HepG2 (cell line): ENCODE data around the gene DNAJC7. TPM values are rescaled to one million over a fixed set of nuclear protein-coding genes. Genes with fewer than 3 reads are reported as not detected.
A peak's percentile ranks its signal among the peaks of the same experiment; 100 is the strongest.

Experiments
- AHR ChIP-seq: IDR thresholded peaks from 2 replicates; pipeline ENCODE4 v1.6.1; 2018; ENCODE audit warnings: missing genetic modification reagents, missing compliant biosample characterization
- AKAP8 ChIP-seq: sonication (generic); formaldehyde crosslinking; IDR thresholded peaks from 2 replicates; pipeline ENCODE4 v1.5.1; 2020; ENCODE audit warnings: mild to moderate bottlenecking, missing genetic modification reagents
- FOXA3 ChIP-seq: IDR thresholded peaks from 2 replicates; pipeline ENCODE4 v1.6.1; 2016; ENCODE audit warnings: missing genetic modification reagents, missing compliant biosample characterization
- FOXJ3 ChIP-seq: sonication (generic); formaldehyde crosslinking; IDR thresholded peaks from 2 replicates; pipeline ENCODE4 v1.4.0; 2020; ENCODE audit warnings: missing genetic modification reagents, mild to moderate bottlenecking, borderline replicate concordance
- GABPB1 ChIP-seq: IDR thresholded peaks from 2 replicates; pipeline ENCODE4 v1.6.1; 2016; ENCODE audit warnings: mild to moderate bottlenecking, missing genetic modification reagents, moderate library complexity, missing compliant biosample characterization
- GZF1 ChIP-seq: sonication (generic); formaldehyde crosslinking; IDR thresholded peaks from 2 replicates; pipeline ENCODE4 v1.5.1; 2020; ENCODE audit warnings: mild to moderate bottlenecking, missing genetic modification reagents
- HMG20A ChIP-seq: IDR thresholded peaks from 2 replicates; pipeline ENCODE4 v1.6.1; 2016; ENCODE audit warnings: borderline replicate concordance
- MATR3 ChIP-seq: sonication (generic); formaldehyde crosslinking; IDR thresholded peaks from 2 replicates; pipeline ENCODE4 v1.4.0; 2020; ENCODE audit warnings: missing genetic modification reagents
- POLR2AphosphoS5 ChIP-seq: IDR thresholded peaks from 2 replicates; pipeline ENCODE4 v1.6.1; 2012; ENCODE audit warnings: low read depth, low read length
- PRDM4 ChIP-seq: sonication (generic); formaldehyde crosslinking; IDR thresholded peaks from 2 replicates; pipeline ENCODE4 v1.9.0; 2021; ENCODE audit warnings: missing genetic modification reagents, borderline replicate concordance
- SMARCC2 ChIP-seq: fragments of 450-650 bp; IDR thresholded peaks from 2 replicates; pipeline ENCODE4 v1.6.1; 2017; ENCODE audit warnings: antibody characterized with exemption, mild to moderate bottlenecking
- SOX5 ChIP-seq: IDR thresholded peaks from 2 replicates; pipeline ENCODE4 v1.6.1; 2016; ENCODE audit warnings: borderline replicate concordance
- STAG1 ChIP-seq: sonication (generic); formaldehyde crosslinking; IDR thresholded peaks from 2 replicates; pipeline ENCODE4 v1.4.0; 2020; ENCODE audit warnings: missing genetic modification reagents
- STAT5B ChIP-seq: sonication (generic); formaldehyde crosslinking; IDR thresholded peaks from 2 replicates; pipeline ENCODE4 v1.4.0; 2020; ENCODE audit warnings: missing genetic modification reagents
- TEAD2 ChIP-seq: sonication (generic); formaldehyde crosslinking; IDR thresholded peaks from 2 replicates; pipeline ENCODE4 v1.9.0; 2021; ENCODE audit warnings: missing genetic modification reagents
- ZBTB20 ChIP-seq: sonication (generic); formaldehyde crosslinking; IDR thresholded peaks from 2 replicates; pipeline ENCODE4 v1.8.1; 2023; ENCODE audit warnings: missing genetic modification reagents, low read depth, mild to moderate bottlenecking, borderline replicate concordance
- ZEB1 ChIP-seq: IDR thresholded peaks from 2 replicates; pipeline ENCODE4 v1.6.1; 2012; ENCODE audit warnings: mild to moderate bottlenecking, low read depth, inconsistent platforms; ENCODE audit not compliant: insufficient replicate concordance
- ZFAT ChIP-seq: sonication (generic); formaldehyde crosslinking; conservative IDR thresholded peaks from 2 replicates; pipeline ENCODE4 v1.8.1; 2023; ENCODE audit warnings: missing genetic modification reagents, inconsistent platforms
- ZNF12 ChIP-seq: sonication (generic); formaldehyde crosslinking; IDR thresholded peaks from 2 replicates; pipeline ENCODE4 v1.5.0; 2020; ENCODE audit warnings: missing genetic modification reagents
- ZNF512B ChIP-seq: sonication (generic); formaldehyde crosslinking; IDR thresholded peaks from 2 replicates; pipeline ENCODE4 v1.5.1; 2020; ENCODE audit warnings: missing genetic modification reagents, mild to moderate bottlenecking, borderline replicate concordance
- ZNF629 ChIP-seq: sonication (generic); formaldehyde crosslinking; conservative IDR thresholded peaks from 2 replicates; pipeline ENCODE4 v1.5.0; 2020; ENCODE audit warnings: missing genetic modification reagents
- ZNF674 ChIP-seq: sonication (generic); formaldehyde crosslinking; IDR thresholded peaks from 2 replicates; pipeline ENCODE4 v1.5.0; 2020; ENCODE audit warnings: low read depth, mild to moderate bottlenecking, missing genetic modification reagents
- polyA plus RNA-seq, 8 experiments: library from polyadenylated mRNA; depleted of rRNA in 3 of 8; stranded (reverse) in 7 of 8; unstranded in 1 of 8; fragments of >200 nt; fragmentation: Illumina TruSeq in 4 of 8; extraction: Trizol in 4 of 8; gene quantifications; 2 replicates each; pipeline versions ENCODE4 v1.2.1 to v1.2.3, GENCODE V29; 2011 to 2016; ENCODE audit warnings: low read depth in 4 of 8, missing spikeins in 1 of 8, mixed read lengths in 1 of 8; ENCODE audit not compliant: insufficient read depth in 1 of 8
- total RNA-seq, 5 experiments: library from RNA; depleted of rRNA; stranded (reverse); fragments of >200 nt; fragmentation: Illumina TruSeq; extraction: Trizol; gene quantifications; 2 replicates each; pipeline ENCODE4 v1.2.3, GENCODE V29; 2016; ENCODE audit warnings: low read depth in 1 of 5
- TF ChIP-seq, protein P1 (sequence below): sonication (generic); formaldehyde crosslinking; IDR thresholded peaks from 2 replicates; pipeline ENCODE4 v1.4.0; 2020; ENCODE audit warnings: mild to moderate bottlenecking, missing genetic modification reagents
- TF ChIP-seq, protein P2 (sequence below): sonication (generic); formaldehyde crosslinking; IDR thresholded peaks from 2 replicates; pipeline ENCODE4 v1.4.0; 2020; ENCODE audit warnings: mild to moderate bottlenecking, missing genetic modification reagents

The DNAJC7 gene
- total and polyA plus RNA-seq, 2 of the 13 experiments (the other 11 are each of a cell fraction or from before 2014, with no cell fraction given): 47.7 to 132 TPM

- TF ChIP-seq POLR2AphosphoS5 (peak; percentile 98), TEAD2 (CRISPR knock-in tag) (no peak), FOXA3 (CRISPR knock-in tag) (peak; percentile 76), SOX5 (CRISPR knock-in tag) (peak; percentile 61; the same call in 1 of the 2 replicates), HMG20A (CRISPR knock-in tag) (peak; percentile 41; the same call in 1 of the 2 replicates), STAG1 (CRISPR knock-in tag) (peak; percentile 73), ZNF629 (CRISPR knock-in tag) (peak; percentile 25), AHR (CRISPR knock-in tag) (peak; percentile 91), GABPB1 (CRISPR knock-in tag) (peak; percentile 95), ZFAT (CRISPR knock-in tag) (no peak), FOXJ3 (CRISPR knock-in tag) (peak; percentile 70; the same call in 1 of the 2 replicates), PRDM4 (CRISPR knock-in tag) (no peak), ZEB1 (no peak), ZBTB20 (CRISPR knock-in tag) (peak; percentile 91), STAT5B (CRISPR knock-in tag) (0 out of 2 replicates have a peak, but pooled peaks have one; percentile 78), AKAP8 (CRISPR knock-in tag) (0 out of 2 replicates have a peak, but pooled peaks have one; percentile 26), MATR3 (CRISPR knock-in tag) (no peak), ZNF674 (CRISPR knock-in tag) (no peak), ZNF512B (CRISPR knock-in tag) (peak; percentile 83; the same call in 1 of the 2 replicates), GZF1 (CRISPR knock-in tag) (peak; percentile 80; the same call in 1 of the 2 replicates), ZNF12 (CRISPR knock-in tag) (peak; percentile 72; the same call in 1 of the 2 replicates), SMARCC2 (no peak)
- TF ChIP-seq, protein P1, sequence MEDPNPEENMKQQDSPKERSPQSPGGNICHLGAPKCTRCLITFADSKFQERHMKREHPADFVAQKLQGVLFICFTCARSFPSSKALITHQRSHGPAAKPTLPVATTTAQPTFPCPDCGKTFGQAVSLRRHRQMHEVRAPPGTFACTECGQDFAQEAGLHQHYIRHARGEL (CRISPR knock-in tag): no peak
- TF ChIP-seq, protein P2, sequence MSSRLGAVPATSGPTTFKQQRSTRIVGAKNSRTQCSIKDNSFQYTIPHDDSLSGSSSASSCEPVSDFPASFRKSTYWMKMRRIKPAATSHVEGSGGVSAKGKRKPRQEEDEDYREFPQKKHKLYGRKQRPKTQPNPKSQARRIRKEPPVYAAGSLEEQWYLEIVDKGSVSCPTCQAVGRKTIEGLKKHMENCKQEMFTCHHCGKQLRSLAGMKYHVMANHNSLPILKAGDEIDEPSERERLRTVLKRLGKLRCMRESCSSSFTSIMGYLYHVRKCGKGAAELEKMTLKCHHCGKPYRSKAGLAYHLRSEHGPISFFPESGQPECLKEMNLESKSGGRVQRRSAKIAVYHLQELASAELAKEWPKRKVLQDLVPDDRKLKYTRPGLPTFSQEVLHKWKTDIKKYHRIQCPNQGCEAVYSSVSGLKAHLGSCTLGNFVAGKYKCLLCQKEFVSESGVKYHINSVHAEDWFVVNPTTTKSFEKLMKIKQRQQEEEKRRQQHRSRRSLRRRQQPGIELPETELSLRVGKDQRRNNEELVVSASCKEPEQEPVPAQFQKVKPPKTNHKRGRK (CRISPR knock-in tag): no peak
These were observed 87.0 kb downstream of the DNAJC7 start, which contains the start of gene ODAD4 (continued) for GRCh38 chr17:41930009-41930832.
